Right lobe of liver (tissue), 4 donors: ENCODE results near the gene APBA2.

Experiments used
- CTCF ChIP-seq, 4 donors: fragments of 200-600 bp in 3 of 4; fragments of 450-650 bp in 1 of 4; IDR thresholded peaks; one replicate each; pipeline versions ENCODE4 v1.5.1 to v1.8.0; 2016 to 2022; ENCODE audit warnings: antibody characterized with exemption in 4 of 4, mild to moderate bottlenecking in 2 of 4
- POLR2A ChIP-seq: fragments of 450-650 bp; IDR thresholded peaks from one replicate; pipeline ENCODE4 v1.6.1; 2017; ENCODE audit warnings: antibody characterized with exemption, mild to moderate bottlenecking
- donor health status: DM: no; HTN: no; CAD: no.
- donor health status: DM: no; HTN: no; CAD: no.
- donor health status: DM: no; HTN: yes; CAD: no.

DNA sequence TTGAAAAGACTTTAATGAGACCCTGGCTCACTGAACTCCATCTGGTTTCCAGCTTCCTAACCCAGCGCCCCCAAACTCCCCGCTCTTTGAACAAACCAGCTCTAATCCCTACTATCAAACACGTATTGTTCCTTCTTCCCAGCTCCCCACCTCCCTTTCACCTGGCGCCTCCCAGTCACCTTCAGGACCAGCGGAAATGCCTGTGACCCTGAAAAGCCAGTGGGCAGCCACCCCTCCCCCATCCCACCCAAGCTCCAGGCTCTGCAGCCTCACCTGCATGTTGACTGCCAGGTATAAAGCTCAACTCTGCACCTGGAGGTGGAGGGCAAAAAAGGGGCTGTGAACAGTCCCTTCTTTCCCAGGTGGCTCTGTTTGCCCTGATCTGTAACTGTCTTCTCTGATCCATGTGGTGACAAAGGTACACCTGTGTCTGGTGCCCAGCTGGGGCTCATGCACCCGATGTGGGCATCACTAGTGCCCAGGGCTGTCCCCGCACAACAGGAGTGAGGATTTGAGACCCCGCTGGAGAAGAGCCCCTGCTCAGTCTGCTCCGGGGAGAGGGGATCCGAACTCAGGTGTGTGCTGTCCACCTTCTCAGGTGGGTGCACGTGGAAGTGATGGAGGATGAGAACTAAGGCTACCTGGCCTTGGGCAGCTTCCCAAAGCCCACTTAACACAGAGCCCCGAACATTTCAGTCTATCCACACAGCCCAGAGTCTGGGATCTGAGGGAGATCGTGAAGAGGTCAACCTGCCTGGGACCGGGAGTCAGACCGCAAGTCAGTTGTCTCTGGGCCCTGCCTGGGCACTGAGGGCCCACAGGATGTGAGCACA is 254.9 kb downstream of the APBA2 start:
- TF ChIP-seq CTCF (IDR thresholded peaks at IDR 0.05) (no peak), POLR2A (no peak)
